H1 (cell line): ENCODE data around the gene PTPA. TPM values are rescaled to one million over a fixed set of nuclear protein-coding genes. Genes with fewer than 3 reads are reported as not detected.

Experiments used
- CTCF ChIA-PET: fragments of 300-600 bp; sonication (Branson Sonifier 250); formaldehyde crosslinking; loops from one replicate; lab custom pipeline; 2021; ENCODE audit not compliant: partially characterized antibody; lab: Charles Lee
- POLR2A ChIA-PET: fragments of 300-600 bp; sonication (Branson Sonifier 250); formaldehyde crosslinking; loops from one replicate; lab custom pipeline; 2021; ENCODE audit warnings: inconsistent platforms; ENCODE audit not compliant: partially characterized antibody; lab: Charles Lee
- DNase-seq, 2 experiments: peaks; one replicate each; pipeline versions ENCODE4 v3.0.0 to v3.0.0-alpha.2; 2010 to 2022; ENCODE audit warnings: low spot score in 2 of 2, low read depth in 1 of 2, mixed read lengths in 1 of 2
- FAIRE-seq: peaks from 2 replicates; lab custom pipeline; 2011; peaks lifted over from hg19 to GRCh38; lab: Jason Lieb, UNC
- H2AFZ ChIP-seq: 2 replicates; pipeline ENCODE4 v1.8.1; 2012; ENCODE audit warnings: low read length, inconsistent platforms
- H2AK5ac ChIP-seq: 2 replicates; pipeline ENCODE4 v1.6.1; 2013; ENCODE audit warnings: low read depth, low read length
- H2BK120ac ChIP-seq: replicated peaks from 2 replicates; pipeline ENCODE3; 2013; ENCODE audit warnings: low read depth, low read length, inconsistent platforms
- H2BK12ac ChIP-seq: 2 replicates; pipeline ENCODE4 v1.6.1; 2013; ENCODE audit warnings: low read depth, low read length
- H2BK15ac ChIP-seq: 2 replicates; pipeline ENCODE4 v1.6.1; 2013; ENCODE audit warnings: low read length
- H2BK20ac ChIP-seq: 2 replicates; pipeline ENCODE4 v1.6.1; 2013; ENCODE audit warnings: low read length
- H2BK5ac ChIP-seq: 2 replicates; pipeline ENCODE4 v1.6.1; 2013; ENCODE audit warnings: low read depth, low read length
- H3K14ac ChIP-seq: 2 replicates; pipeline ENCODE4 v1.6.1; 2013; ENCODE audit warnings: inconsistent platforms; ENCODE audit not compliant: insufficient read length
- H3K18ac ChIP-seq: 2 replicates; pipeline ENCODE4 v1.6.1; 2013; ENCODE audit warnings: low read length; ENCODE audit errors: extremely low read depth
- H3K23ac ChIP-seq: 2 replicates; pipeline ENCODE4 v1.6.1; 2013; ENCODE audit warnings: inconsistent platforms; ENCODE audit not compliant: insufficient read length
- H3K23me2 ChIP-seq: 2 replicates; pipeline ENCODE4 v1.6.1; 2013; ENCODE audit warnings: low read depth, low read length
- H3K27ac ChIP-seq: 2 replicates; pipeline ENCODE4 v1.6.1; 2011; ENCODE audit warnings: low read depth, low read length, inconsistent platforms
- H3K27me3 ChIP-seq, 4 experiments: replicated peaks in 1 of 4; 1 replicate in 1 of 4; 2 replicates in 3 of 4; pipeline versions ENCODE4 v1.6.1 to v1.8.1; 2011 to 2013; ENCODE audit warnings: low read length in 3 of 4, mild to moderate bottlenecking in 3 of 4, inconsistent platforms in 2 of 4, mixed read lengths in 2 of 4, moderate library complexity in 1 of 4; ENCODE audit not compliant: control insufficient read depth in 3 of 4, insufficient read depth in 3 of 4; ENCODE audit errors: extremely low read depth in 1 of 4
- H3K36me3 ChIP-seq, 4 experiments: 2 replicates each; pipeline versions ENCODE4 v1.6.1 to v1.8.1; 2011 to 2013; ENCODE audit warnings: mild to moderate bottlenecking in 4 of 4, low read length in 3 of 4, moderate library complexity in 2 of 4, control low read depth in 1 of 4, inconsistent platforms in 1 of 4; ENCODE audit not compliant: insufficient read depth in 4 of 4, control insufficient read depth in 2 of 4
- H3K4ac ChIP-seq: replicated peaks from 2 replicates; pipeline ENCODE3; 2013; ENCODE audit warnings: low read length, low read depth, mixed read lengths, inconsistent platforms; ENCODE audit not compliant: insufficient read length
- H3K4me1 ChIP-seq, 4 experiments: replicated peaks in 1 of 4; 1 replicate in 1 of 4; 2 replicates in 3 of 4; pipeline versions ENCODE4 v1.6.1 to v1.8.1; 2011 to 2013; ENCODE audit warnings: low read length in 3 of 4, inconsistent platforms in 2 of 4, mixed read lengths in 1 of 4; ENCODE audit not compliant: insufficient read depth in 4 of 4, control insufficient read depth in 3 of 4
- H3K4me2 ChIP-seq, 2 experiments: 2 replicates each; pipeline versions ENCODE4 v1.6.1 to v1.8.1; 2011 to 2013; ENCODE audit warnings: low read depth in 2 of 2, low read length in 2 of 2, control low read depth in 1 of 2, inconsistent platforms in 1 of 2, mild to moderate bottlenecking in 1 of 2; ENCODE audit not compliant: insufficient read depth in 1 of 2
- H3K4me3 ChIP-seq, 4 experiments: fragments of 200-600, 300-600 bp in 1 of 4; sonication (generic), shearing (Covaris generic), sonication (Bioruptor Twin) in 1 of 4; 2 replicates each; pipeline versions ENCODE4 v1.5.1 to v1.8.1; 2011 to 2016; ENCODE audit warnings: low read length in 4 of 4, low read depth in 3 of 4, control low read depth in 2 of 4, inconsistent platforms in 2 of 4, mild to moderate bottlenecking in 2 of 4, mixed read lengths in 1 of 4, moderate library complexity in 1 of 4; ENCODE audit not compliant: insufficient read depth in 2 of 4; ENCODE audit errors: extremely low read depth in 1 of 4
- H3K56ac ChIP-seq: replicated peaks from 2 replicates; pipeline ENCODE3; 2013; ENCODE audit warnings: low read depth, mild to moderate bottlenecking, mixed read lengths, low read length, inconsistent platforms; ENCODE audit not compliant: insufficient read length
- H3K79me1 ChIP-seq: 2 replicates; pipeline ENCODE4 v1.6.1; 2013; ENCODE audit warnings: low read depth, low read length, control low read depth
- H3K79me2 ChIP-seq, 2 experiments: 2 replicates each; pipeline versions ENCODE4 v1.6.1 to v1.8.1; 2012 to 2013; ENCODE audit warnings: low read length in 2 of 2, mild to moderate bottlenecking in 2 of 2, inconsistent platforms in 1 of 2; ENCODE audit not compliant: insufficient read depth in 2 of 2, control insufficient read depth in 1 of 2
- H3K9ac ChIP-seq, 4 experiments: replicated peaks in 1 of 4; 1 replicate in 1 of 4; 2 replicates in 3 of 4; pipeline versions ENCODE4 v1.6.1 to v1.8.1; 2011 to 2013; ENCODE audit warnings: low read depth in 3 of 4, low read length in 3 of 4, control low read depth in 2 of 4, mild to moderate bottlenecking in 2 of 4, moderate library complexity in 2 of 4, inconsistent platforms in 1 of 4; ENCODE audit errors: extremely low read depth in 1 of 4
- H3K9me3 ChIP-seq, 2 experiments: 2 replicates each; pipeline versions ENCODE4 v1.6.1 to v1.8.1; 2012 to 2013; ENCODE audit warnings: mild to moderate bottlenecking in 2 of 2, moderate library complexity in 2 of 2, control low read depth in 1 of 2, inconsistent platforms in 1 of 2, low read depth in 1 of 2, low read length in 1 of 2, mixed read lengths in 1 of 2; ENCODE audit not compliant: insufficient read depth in 2 of 2
- H4K20me1 ChIP-seq, 2 experiments: replicated peaks in 1 of 2; 2 replicates each; pipeline versions ENCODE3 to v1.8.1; 2011 to 2013; ENCODE audit warnings: inconsistent platforms in 2 of 2, low read length in 2 of 2, mild to moderate bottlenecking in 1 of 2; ENCODE audit not compliant: insufficient read depth in 2 of 2, control insufficient read depth in 1 of 2
- H4K5ac ChIP-seq: 2 replicates; pipeline ENCODE4 v1.6.1; 2013; ENCODE audit warnings: low read length, low read depth, mixed read lengths, inconsistent platforms; ENCODE audit not compliant: insufficient read length
- H4K8ac ChIP-seq: 2 replicates; pipeline ENCODE4 v1.8.0; 2013; ENCODE audit warnings: mild to moderate bottlenecking, moderate library complexity, low read length, inconsistent platforms; ENCODE audit not compliant: insufficient read depth; ENCODE audit errors: extremely low read depth
- H4K91ac ChIP-seq: replicated peaks from 2 replicates; pipeline ENCODE3; 2013; ENCODE audit warnings: low read length, mixed read lengths, inconsistent platforms; ENCODE audit not compliant: insufficient read length
- BCL11A ChIP-seq, 2 experiments: IDR thresholded peaks; one replicate each; pipeline ENCODE4 v1.6.1; 2011; ENCODE audit warnings: low read depth in 2 of 2, low read length in 2 of 2, mild to moderate bottlenecking in 2 of 2
- EZH2 ChIP-seq: fragments of 200-600 bp; sonication (generic); IDR thresholded peaks from 2 replicates; pipeline ENCODE4 v1.7.1; 2012; ENCODE audit warnings: low read depth, mild to moderate bottlenecking, moderate library complexity, low read length, inconsistent platforms; ENCODE audit not compliant: severe bottlenecking
- RBBP5 ChIP-seq: IDR thresholded peaks from 2 replicates; pipeline ENCODE4 v1.7.1; 2012; ENCODE audit warnings: low read depth, mild to moderate bottlenecking, inconsistent platforms, low read length, moderate library complexity, borderline replicate concordance
- SUZ12 ChIP-seq: fragments of 200-600 bp; sonication (generic); IDR thresholded peaks from 2 replicates; pipeline ENCODE4 v1.6.1; 2012; ENCODE audit warnings: mild to moderate bottlenecking, inconsistent platforms, low read length, moderate library complexity, mixed read lengths
- WGBS, 2 experiments: shearing (Covaris generic) in 1 of 2; methylation state at CpG; one replicate each; pipeline versions ENCODE4 v1.1.6 to v1.1.7; 2013 to 2015; ENCODE audit warnings: low lambda C conversion rate in 2 of 2, mixed read lengths in 2 of 2, inconsistent platforms in 1 of 2, low coverage in 1 of 2, missing lambda C conversion rate in 1 of 2; ENCODE audit not compliant: insufficient replicate concordance in 2 of 2, insufficient coverage in 1 of 2, insufficient read length in 1 of 2; ENCODE audit errors: extremely low coverage in 1 of 2, missing lambda C conversion rate in 1 of 2; 5-methylcytosine and 5-hydroxymethylcytosine counted together
- polyA plus RNA-seq, 7 experiments: library from polyadenylated mRNA; depleted of rRNA in 3 of 7; stranded (reverse) in 5 of 7; unstranded in 2 of 7; fragments of >200 nt in 5 of 7; fragments of 200-250 nt in 2 of 7; gene quantifications; 1 replicate in 5 of 7; 2 replicates in 1 of 7; 4 replicates in 1 of 7; pipeline versions ENCODE4 v1.2.1 to v1.2.3, GENCODE V29; 2011 to 2013; ENCODE audit warnings: missing spikeins in 2 of 7, mixed read lengths in 2 of 7
- total RNA-seq: library from RNA; stranded (reverse); fragmentation: NEBNext Ultra II Directional; extraction: Animal tissue kit (Norgen Biotek cat#: 25700); gene quantifications from 2 replicates; pipeline ENCODE4 v1.2.1, GENCODE V29; 2021

Gene PTPA
- total and polyA plus RNA-seq, 2 of the 8 experiments (the other 6 are each of a cell fraction or from before 2014, with no cell fraction given) = 114 to 145 TPM

- H4K8ac ChIP-seq = peak overlapping the region; percentile 78
- FAIRE-seq = no peak
- H3K56ac ChIP-seq = no peak overlapping the region
- H3K9ac ChIP-seq = no peak overlapping the region
- peak overlapping the region; percentile 28 to 71 (median 42) for H3K4me3 ChIP-seq
- TF ChIP-seq SUZ12 = peak; percentile 69
- no peak for TF ChIP-seq BCL11A (IDR thresholded peaks at IDR 0.05; ENCODE audit: low read depth in 2 of 2, low read length in 2 of 2)
- 0 out of 2 replicates have a peak, but pooled peaks have one; percentile 19 for TF ChIP-seq RBBP5
- peak; percentile 76 for TF ChIP-seq EZH2
- no peak overlapping the region for H3K14ac ChIP-seq
- peak in 1 of 2 experiments; percentile 64 for DNase-seq
- no peak overlapping the region for H2BK20ac ChIP-seq
- no peak overlapping the region for H3K23ac ChIP-seq
- peaks cover 5 to 9% of the 10 kb centered on the region in 2 experiments for H4K20me1 ChIP-seq
- H2BK15ac ChIP-seq = no peak overlapping the region
- H3K4ac ChIP-seq = no peak overlapping the region
- H3K23me2 ChIP-seq = peaks cover 25% of the 10 kb centered on the region
- H3K36me3 ChIP-seq = no peaks in the 10 kb centered on the region
- H3K79me1 ChIP-seq = no peaks in the 10 kb centered on the region
- ChIA-PET POLR2A (interaction anchor here (0.6 to 4.5 kb wide), 32 partner anchors 10 to 1626 kb away, joined by 3 to 30 read pairs (median 5); partner anchors contain the start of gene NTMT1), CTCF (interaction anchor here (1.0 to 27.8 kb wide), 6 partner anchors 21 to 440 kb away, joined by 3 to 831 read pairs (median 4); no protein-coding TSS in a partner anchor)
- 5% methylated on average over 50 of the region's 80 CpGs; no CpG with 5 or more reads in 1 of the 2 experiments for WGBS, 2 experiments
- no peak overlapping the region for H2BK5ac ChIP-seq
- H3K79me2 ChIP-seq = no peaks in the 10 kb centered on the region
- no peaks in the 10 kb centered on the region; a peak in 1 of 4 replicates for H3K9me3 ChIP-seq
- H3K27me3 ChIP-seq = peaks cover 43 to 80% (median 72%) of the 10 kb centered on the region in 4 experiments
- H2BK12ac ChIP-seq = peak overlapping the region; percentile 50; the same call in 1 of the 2 replicates
- H3K27ac ChIP-seq = no peak overlapping the region
- H3K4me2 ChIP-seq = peak overlapping the region; percentile 92 to 94
- H3K18ac ChIP-seq = peak overlapping the region; percentile 60
- no peak overlapping the region for H4K91ac ChIP-seq
- H3K4me1 ChIP-seq = peaks cover 0 to 24% (median 13%) of the 10 kb centered on the region in 4 experiments; a peak in 6 of 7 replicates
- no peak overlapping the region for H2AK5ac ChIP-seq
- no peak overlapping the region for H2BK120ac ChIP-seq
- H2AFZ ChIP-seq = no peak overlapping the region
- no peak overlapping the region for H4K5ac ChIP-seq
Measured at GRCh38 chr9:129176701-129177442, 65.7 kb downstream of the PTPA start.
